OCI-LY1 (cell line): ENCODE measurements around the gene PELO.

Experiments
- EZH2 ChIP-seq: fragments of 200-600 bp; sonication (generic), shearing (Covaris generic); IDR thresholded peaks from 2 replicates; pipeline ENCODE4 v1.8.0; 2017; ENCODE audit warnings: borderline replicate concordance, mixed run types, mild to moderate bottlenecking, antibody characterized with exemption, low read length, moderate library complexity, mixed read lengths
- TF ChIP-seq, protein P1 (sequence below): fragments of 200-600 bp; sonication (generic), shearing (Covaris generic); IDR thresholded peaks from 2 replicates; pipeline ENCODE4 v1.5.1; 2017; ENCODE audit warnings: mild to moderate bottlenecking, antibody characterized with exemption, low read length, moderate library complexity, mixed read lengths

DNA sequence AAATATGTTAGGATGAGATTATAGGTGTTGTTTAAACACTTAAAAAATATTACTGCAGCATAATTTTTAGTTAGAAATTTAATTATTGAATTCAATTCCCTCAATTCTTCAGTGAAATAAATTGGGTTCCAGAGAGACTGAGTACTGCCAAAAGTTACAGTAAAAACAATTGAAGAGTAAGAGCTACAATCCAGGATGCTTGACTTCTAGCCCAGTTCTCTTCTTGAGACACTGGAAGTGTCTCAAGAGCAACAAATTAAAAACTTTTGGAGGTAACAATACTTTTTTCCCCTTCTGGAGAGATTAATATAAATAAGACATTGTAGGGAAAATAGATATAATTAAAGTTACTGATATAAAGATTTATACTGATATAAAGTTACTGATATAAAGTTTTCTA, 8.3 kb downstream of the PELO start:
- TF ChIP-seq, protein P1, sequence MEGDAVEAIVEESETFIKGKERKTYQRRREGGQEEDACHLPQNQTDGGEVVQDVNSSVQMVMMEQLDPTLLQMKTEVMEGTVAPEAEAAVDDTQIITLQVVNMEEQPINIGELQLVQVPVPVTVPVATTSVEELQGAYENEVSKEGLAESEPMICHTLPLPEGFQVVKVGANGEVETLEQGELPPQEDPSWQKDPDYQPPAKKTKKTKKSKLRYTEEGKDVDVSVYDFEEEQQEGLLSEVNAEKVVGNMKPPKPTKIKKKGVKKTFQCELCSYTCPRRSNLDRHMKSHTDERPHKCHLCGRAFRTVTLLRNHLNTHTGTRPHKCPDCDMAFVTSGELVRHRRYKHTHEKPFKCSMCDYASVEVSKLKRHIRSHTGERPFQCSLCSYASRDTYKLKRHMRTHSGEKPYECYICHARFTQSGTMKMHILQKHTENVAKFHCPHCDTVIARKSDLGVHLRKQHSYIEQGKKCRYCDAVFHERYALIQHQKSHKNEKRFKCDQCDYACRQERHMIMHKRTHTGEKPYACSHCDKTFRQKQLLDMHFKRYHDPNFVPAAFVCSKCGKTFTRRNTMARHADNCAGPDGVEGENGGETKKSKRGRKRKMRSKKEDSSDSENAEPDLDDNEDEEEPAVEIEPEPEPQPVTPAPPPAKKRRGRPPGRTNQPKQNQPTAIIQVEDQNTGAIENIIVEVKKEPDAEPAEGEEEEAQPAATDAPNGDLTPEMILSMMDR: no peak
- TF ChIP-seq EZH2: no peak
